Lower leg skin (tissue), 3 donors: ENCODE measurements around the gene GRAP2.

Experiments used
- POLR2A ChIP-seq, 2 donors: fragments of 450-650 bp; IDR thresholded peaks; one replicate each; pipeline ENCODE4 v1.6.1; 2016 to 2017; ENCODE audit warnings: antibody characterized with exemption in 2 of 2, mild to moderate bottlenecking in 1 of 2, moderate library complexity in 1 of 2
- TF ChIP-seq, protein P1 (sequence below), 3 donors: fragments of 450-650 bp; IDR thresholded peaks; one replicate each; pipeline ENCODE4 v1.5.1; 2016; ENCODE audit warnings: antibody characterized with exemption in 3 of 3, mild to moderate bottlenecking in 3 of 3, moderate library complexity in 2 of 3

- TF ChIP-seq, protein P1, sequence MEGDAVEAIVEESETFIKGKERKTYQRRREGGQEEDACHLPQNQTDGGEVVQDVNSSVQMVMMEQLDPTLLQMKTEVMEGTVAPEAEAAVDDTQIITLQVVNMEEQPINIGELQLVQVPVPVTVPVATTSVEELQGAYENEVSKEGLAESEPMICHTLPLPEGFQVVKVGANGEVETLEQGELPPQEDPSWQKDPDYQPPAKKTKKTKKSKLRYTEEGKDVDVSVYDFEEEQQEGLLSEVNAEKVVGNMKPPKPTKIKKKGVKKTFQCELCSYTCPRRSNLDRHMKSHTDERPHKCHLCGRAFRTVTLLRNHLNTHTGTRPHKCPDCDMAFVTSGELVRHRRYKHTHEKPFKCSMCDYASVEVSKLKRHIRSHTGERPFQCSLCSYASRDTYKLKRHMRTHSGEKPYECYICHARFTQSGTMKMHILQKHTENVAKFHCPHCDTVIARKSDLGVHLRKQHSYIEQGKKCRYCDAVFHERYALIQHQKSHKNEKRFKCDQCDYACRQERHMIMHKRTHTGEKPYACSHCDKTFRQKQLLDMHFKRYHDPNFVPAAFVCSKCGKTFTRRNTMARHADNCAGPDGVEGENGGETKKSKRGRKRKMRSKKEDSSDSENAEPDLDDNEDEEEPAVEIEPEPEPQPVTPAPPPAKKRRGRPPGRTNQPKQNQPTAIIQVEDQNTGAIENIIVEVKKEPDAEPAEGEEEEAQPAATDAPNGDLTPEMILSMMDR (IDR thresholded peaks at IDR 0.05): no peak
- no peak for TF ChIP-seq POLR2A (IDR thresholded peaks at IDR 0.05)
Measured at GRCh38 chr22:39894554-39895092, 6.3 kb upstream of the GRAP2 start.
